HepG2 (cell line): ENCODE measurements around the gene WDR18. TPM values are rescaled to one million over a fixed set of nuclear protein-coding genes. Genes with fewer than 3 reads are reported as not detected.

Source experiments
- ELF4 ChIP-seq: sonication (generic); formaldehyde crosslinking; IDR thresholded peaks from 2 replicates; pipeline ENCODE4 v1.5.0; 2020; ENCODE audit warnings: missing genetic modification reagents, mild to moderate bottlenecking, moderate library complexity, borderline replicate concordance
- HMG20A ChIP-seq: IDR thresholded peaks from 2 replicates; pipeline ENCODE4 v1.6.1; 2016; ENCODE audit warnings: borderline replicate concordance
- HNF4G ChIP-seq, 2 experiments: sonication (generic) in 1 of 2; formaldehyde crosslinking in 1 of 2; IDR thresholded peaks; 2 replicates each; pipeline versions ENCODE4 v1.4.0 to v1.6.1; 2011 to 2020; ENCODE audit warnings: borderline replicate concordance in 2 of 2, low read depth in 2 of 2, mild to moderate bottlenecking in 2 of 2, low read length in 1 of 2, missing genetic modification reagents in 1 of 2, moderate library complexity in 1 of 2
- KDM4B ChIP-seq: sonication (generic); formaldehyde crosslinking; IDR thresholded peaks from 2 replicates; pipeline ENCODE4 v1.4.0; 2020; ENCODE audit warnings: missing genetic modification reagents
- MAFK ChIP-seq, 2 experiments: IDR thresholded peaks in 1 of 2; conservative IDR thresholded peaks in 1 of 2; 2 replicates each; pipeline ENCODE4 v1.6.1; 2011; ENCODE audit warnings: improper control_type of control experiment in 2 of 2, low read length in 2 of 2
- POLR2A ChIP-seq, 2 experiments: IDR thresholded peaks; 2 replicates each; pipeline ENCODE4 v1.6.1; 2011; ENCODE audit warnings: low read depth in 2 of 2, low read length in 2 of 2, mild to moderate bottlenecking in 1 of 2, moderate library complexity in 1 of 2; ENCODE audit not compliant: insufficient read depth in 1 of 2
- POLR2AphosphoS2 ChIP-seq: IDR thresholded peaks from 2 replicates; pipeline ENCODE4 v1.6.1; 2011; ENCODE audit warnings: low read depth, low read length, improper control_type of control experiment
- RFXAP ChIP-seq: sonication (generic); formaldehyde crosslinking; IDR thresholded peaks from 2 replicates; pipeline ENCODE4 v1.4.0; 2020; ENCODE audit warnings: missing genetic modification reagents, borderline replicate concordance
- ZFP36 ChIP-seq: fragments of 150-350 bp; IDR thresholded peaks from 2 replicates; pipeline ENCODE4 v1.6.1; 2018; ENCODE audit warnings: borderline replicate concordance, low read length, low read depth; ENCODE audit not compliant: partially characterized antibody
- ZNF282 ChIP-seq: fragments of 450-650 bp; IDR thresholded peaks from 2 replicates; pipeline ENCODE4 v1.6.1; 2018; ENCODE audit not compliant: partially characterized antibody
- ZNF383 ChIP-seq: sonication (generic); formaldehyde crosslinking; IDR thresholded peaks from 2 replicates; pipeline ENCODE4 v1.4.0; 2020; ENCODE audit warnings: missing genetic modification reagents, mild to moderate bottlenecking, borderline replicate concordance
- ZNF577 ChIP-seq: sonication (generic); formaldehyde crosslinking; IDR thresholded peaks from 2 replicates; pipeline ENCODE4 v1.4.0; 2020; ENCODE audit warnings: mild to moderate bottlenecking, low read depth, missing genetic modification reagents, borderline replicate concordance
- ZNF605 ChIP-seq: sonication (generic); formaldehyde crosslinking; IDR thresholded peaks from 2 replicates; pipeline ENCODE4 v1.8.0; 2022; ENCODE audit warnings: mild to moderate bottlenecking, missing genetic modification reagents
- ZNF674 ChIP-seq: sonication (generic); formaldehyde crosslinking; IDR thresholded peaks from 2 replicates; pipeline ENCODE4 v1.5.0; 2020; ENCODE audit warnings: low read depth, mild to moderate bottlenecking, missing genetic modification reagents
- ZNF781 ChIP-seq: sonication (generic); formaldehyde crosslinking; IDR thresholded peaks from 2 replicates; pipeline ENCODE4 v1.5.1; 2020; ENCODE audit warnings: borderline replicate concordance, mild to moderate bottlenecking, missing genetic modification reagents; ENCODE audit errors: not compliant biosample characterization
- polyA plus RNA-seq, 8 experiments: library from polyadenylated mRNA; depleted of rRNA in 3 of 8; stranded (reverse) in 7 of 8; unstranded in 1 of 8; fragments of >200 nt; fragmentation: Illumina TruSeq in 4 of 8; extraction: Trizol in 4 of 8; gene quantifications; 2 replicates each; pipeline versions ENCODE4 v1.2.1 to v1.2.3, GENCODE V29; 2011 to 2016; ENCODE audit warnings: low read depth in 4 of 8, missing spikeins in 1 of 8, mixed read lengths in 1 of 8; ENCODE audit not compliant: insufficient read depth in 1 of 8
- total RNA-seq, 5 experiments: library from RNA; depleted of rRNA; stranded (reverse); fragments of >200 nt; fragmentation: Illumina TruSeq; extraction: Trizol; gene quantifications; 2 replicates each; pipeline ENCODE4 v1.2.3, GENCODE V29; 2016; ENCODE audit warnings: low read depth in 1 of 5
- TF ChIP-seq, protein P1 (sequence below): sonication (generic); formaldehyde crosslinking; IDR thresholded peaks from 2 replicates; pipeline ENCODE4 v1.4.0; 2020; ENCODE audit warnings: missing genetic modification reagents; ENCODE audit errors: not compliant biosample characterization
- TF ChIP-seq, protein P2 (sequence below): IDR thresholded peaks from 2 replicates; pipeline ENCODE4 v1.6.1; 2016; ENCODE audit warnings: mild to moderate bottlenecking
- TF ChIP-seq, protein P3 (sequence below): sonication (generic); formaldehyde crosslinking; IDR thresholded peaks from 2 replicates; pipeline ENCODE4 v1.5.0; 2020; ENCODE audit warnings: missing genetic modification reagents
- TF ChIP-seq, protein P4 (sequence below): IDR thresholded peaks from 2 replicates; pipeline ENCODE4 v1.6.1; 2018; ENCODE audit warnings: missing genetic modification reagents
- TF ChIP-seq, protein P5 (sequence below): sonication (generic); formaldehyde crosslinking; IDR thresholded peaks from 2 replicates; pipeline ENCODE4 v1.4.0; 2020; ENCODE audit warnings: missing genetic modification reagents, mild to moderate bottlenecking, borderline replicate concordance

WDR18 gene
- total and polyA plus RNA-seq, 2 of the 13 experiments (the other 11 are each of a cell fraction or from before 2014, with no cell fraction given) = 36.4 to 47.6 TPM

DNA sequence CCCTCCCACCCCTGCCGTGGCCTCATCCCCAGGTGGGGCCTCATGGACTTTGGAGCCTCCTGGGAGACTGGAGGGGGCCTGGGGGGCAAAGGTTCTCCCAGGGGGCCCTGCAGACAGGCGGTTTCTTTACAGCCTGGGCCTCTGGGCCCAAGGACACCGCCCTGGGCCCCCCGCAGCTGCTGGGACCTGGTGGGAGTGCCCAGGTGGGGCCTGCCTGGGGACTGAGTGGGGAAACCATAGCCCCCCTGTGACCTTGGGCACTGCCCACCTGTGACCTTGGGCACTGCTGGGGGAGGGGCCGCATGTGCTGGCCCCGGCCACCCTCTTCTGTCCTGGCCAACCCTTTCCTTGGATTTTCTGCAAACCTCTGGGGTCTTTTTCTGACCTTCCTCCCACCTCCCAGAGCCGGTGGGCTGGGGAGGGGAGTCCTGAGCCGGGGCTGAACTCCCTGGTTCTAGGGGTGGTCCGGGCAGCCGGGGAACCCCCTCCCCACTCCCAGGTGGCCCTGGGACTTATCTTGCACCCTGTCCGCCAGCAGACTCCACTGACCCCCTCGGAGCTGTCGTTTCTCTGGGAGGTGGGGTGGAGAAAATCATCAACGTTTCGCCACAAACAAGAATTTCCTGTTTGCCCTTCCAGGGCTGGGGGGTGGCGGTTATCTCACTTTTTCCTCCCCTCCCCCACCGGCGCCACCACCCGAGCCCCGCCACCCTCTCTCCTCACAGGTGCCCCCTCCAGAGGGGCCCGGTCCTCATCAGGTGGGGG is 31.3 kb upstream of the WDR18 start (continued):
- TF ChIP-seq RFXAP = peak; percentile 84
- no peak for TF ChIP-seq ZNF383
- TF ChIP-seq ZNF605 (CRISPR knock-in tag) = peak; percentile 68; the same call in 1 of the 2 replicates
- TF ChIP-seq ZNF781 = peak; percentile 79
- TF ChIP-seq, protein P1, sequence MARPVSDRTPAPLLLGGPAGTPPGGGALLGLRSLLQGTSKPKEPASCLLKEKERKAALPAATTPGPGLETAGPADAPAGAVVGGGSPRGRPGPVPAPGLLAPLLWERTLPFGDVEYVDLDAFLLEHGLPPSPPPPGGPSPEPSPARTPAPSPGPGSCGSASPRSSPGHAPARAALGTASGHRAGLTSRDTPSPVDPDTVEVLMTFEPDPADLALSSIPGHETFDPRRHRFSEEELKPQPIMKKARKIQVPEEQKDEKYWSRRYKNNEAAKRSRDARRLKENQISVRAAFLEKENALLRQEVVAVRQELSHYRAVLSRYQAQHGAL (CRISPR knock-in tag) = no peak
- TF ChIP-seq, protein P2, sequence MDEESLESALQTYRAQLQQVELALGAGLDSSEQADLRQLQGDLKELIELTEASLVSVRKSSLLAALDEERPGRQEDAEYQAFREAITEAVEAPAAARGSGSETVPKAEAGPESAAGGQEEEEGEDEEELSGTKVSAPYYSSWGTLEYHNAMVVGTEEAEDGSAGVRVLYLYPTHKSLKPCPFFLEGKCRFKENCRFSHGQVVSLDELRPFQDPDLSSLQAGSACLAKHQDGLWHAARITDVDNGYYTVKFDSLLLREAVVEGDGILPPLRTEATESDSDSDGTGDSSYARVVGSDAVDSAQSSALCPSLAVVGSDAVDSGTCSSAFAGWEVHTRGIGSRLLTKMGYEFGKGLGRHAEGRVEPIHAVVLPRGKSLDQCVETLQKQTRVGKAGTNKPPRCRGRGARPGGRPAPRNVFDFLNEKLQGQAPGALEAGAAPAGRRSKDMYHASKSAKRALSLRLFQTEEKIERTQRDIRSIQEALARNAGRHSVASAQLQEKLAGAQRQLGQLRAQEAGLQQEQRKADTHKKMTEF (CRISPR knock-in tag) = peak; percentile 97
- no peak for TF ChIP-seq MAFK (conservative IDR thresholded peaks at IDR 0.05 in 1 of 2, IDR thresholded peaks at IDR 0.05 in 1 of 2; ENCODE audit: low read length in 2 of 2)
- peak; percentile 95 for TF ChIP-seq KDM4B (CRISPR knock-in tag)
- TF ChIP-seq POLR2AphosphoS2 = peak; percentile 57; the same call in 1 of the 2 replicates
- peak; percentile 37; the same call in 1 of the 2 replicates for TF ChIP-seq ELF4 (CRISPR knock-in tag)
- no peak for TF ChIP-seq ZNF674 (CRISPR knock-in tag)
- TF ChIP-seq HMG20A (CRISPR knock-in tag) = peak; percentile 85
- peak; percentile 55 to 59; a peak in 3 of 4 replicates for TF ChIP-seq POLR2A (IDR thresholded peaks at IDR 0.05; ENCODE audit: insufficient read depth in 1 of 2, low read depth in 2 of 2, low read length in 2 of 2)
- no peak for TF ChIP-seq ZFP36
- no peak for TF ChIP-seq ZNF282
- TF ChIP-seq, protein P3, sequence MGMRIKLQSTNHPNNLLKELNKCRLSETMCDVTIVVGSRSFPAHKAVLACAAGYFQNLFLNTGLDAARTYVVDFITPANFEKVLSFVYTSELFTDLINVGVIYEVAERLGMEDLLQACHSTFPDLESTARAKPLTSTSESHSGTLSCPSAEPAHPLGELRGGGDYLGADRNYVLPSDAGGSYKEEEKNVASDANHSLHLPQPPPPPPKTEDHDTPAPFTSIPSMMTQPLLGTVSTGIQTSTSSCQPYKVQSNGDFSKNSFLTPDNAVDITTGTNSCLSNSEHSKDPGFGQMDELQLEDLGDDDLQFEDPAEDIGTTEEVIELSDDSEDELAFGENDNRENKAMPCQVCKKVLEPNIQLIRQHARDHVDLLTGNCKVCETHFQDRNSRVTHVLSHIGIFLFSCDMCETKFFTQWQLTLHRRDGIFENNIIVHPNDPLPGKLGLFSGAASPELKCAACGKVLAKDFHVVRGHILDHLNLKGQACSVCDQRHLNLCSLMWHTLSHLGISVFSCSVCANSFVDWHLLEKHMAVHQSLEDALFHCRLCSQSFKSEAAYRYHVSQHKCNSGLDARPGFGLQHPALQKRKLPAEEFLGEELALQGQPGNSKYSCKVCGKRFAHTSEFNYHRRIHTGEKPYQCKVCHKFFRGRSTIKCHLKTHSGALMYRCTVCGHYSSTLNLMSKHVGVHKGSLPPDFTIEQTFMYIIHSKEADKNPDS = no peak
- peak; percentile 100 for TF ChIP-seq HNF4G (IDR thresholded peaks at IDR 0.05; ENCODE audit: borderline replicate concordance, low read depth, low read length)
- TF ChIP-seq HNF4G (CRISPR knock-in tag; IDR thresholded peaks at IDR 0.05; ENCODE audit: borderline replicate concordance, low read depth) = peak; percentile 100
- TF ChIP-seq ZNF577 (CRISPR knock-in tag) = no peak
- TF ChIP-seq, protein P4, sequence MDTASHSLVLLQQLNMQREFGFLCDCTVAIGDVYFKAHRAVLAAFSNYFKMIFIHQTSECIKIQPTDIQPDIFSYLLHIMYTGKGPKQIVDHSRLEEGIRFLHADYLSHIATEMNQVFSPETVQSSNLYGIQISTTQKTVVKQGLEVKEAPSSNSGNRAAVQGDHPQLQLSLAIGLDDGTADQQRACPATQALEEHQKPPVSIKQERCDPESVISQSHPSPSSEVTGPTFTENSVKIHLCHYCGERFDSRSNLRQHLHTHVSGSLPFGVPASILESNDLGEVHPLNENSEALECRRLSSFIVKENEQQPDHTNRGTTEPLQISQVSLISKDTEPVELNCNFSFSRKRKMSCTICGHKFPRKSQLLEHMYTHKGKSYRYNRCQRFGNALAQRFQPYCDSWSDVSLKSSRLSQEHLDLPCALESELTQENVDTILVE (CRISPR knock-in tag) = peak; percentile 76
- TF ChIP-seq, protein P5, sequence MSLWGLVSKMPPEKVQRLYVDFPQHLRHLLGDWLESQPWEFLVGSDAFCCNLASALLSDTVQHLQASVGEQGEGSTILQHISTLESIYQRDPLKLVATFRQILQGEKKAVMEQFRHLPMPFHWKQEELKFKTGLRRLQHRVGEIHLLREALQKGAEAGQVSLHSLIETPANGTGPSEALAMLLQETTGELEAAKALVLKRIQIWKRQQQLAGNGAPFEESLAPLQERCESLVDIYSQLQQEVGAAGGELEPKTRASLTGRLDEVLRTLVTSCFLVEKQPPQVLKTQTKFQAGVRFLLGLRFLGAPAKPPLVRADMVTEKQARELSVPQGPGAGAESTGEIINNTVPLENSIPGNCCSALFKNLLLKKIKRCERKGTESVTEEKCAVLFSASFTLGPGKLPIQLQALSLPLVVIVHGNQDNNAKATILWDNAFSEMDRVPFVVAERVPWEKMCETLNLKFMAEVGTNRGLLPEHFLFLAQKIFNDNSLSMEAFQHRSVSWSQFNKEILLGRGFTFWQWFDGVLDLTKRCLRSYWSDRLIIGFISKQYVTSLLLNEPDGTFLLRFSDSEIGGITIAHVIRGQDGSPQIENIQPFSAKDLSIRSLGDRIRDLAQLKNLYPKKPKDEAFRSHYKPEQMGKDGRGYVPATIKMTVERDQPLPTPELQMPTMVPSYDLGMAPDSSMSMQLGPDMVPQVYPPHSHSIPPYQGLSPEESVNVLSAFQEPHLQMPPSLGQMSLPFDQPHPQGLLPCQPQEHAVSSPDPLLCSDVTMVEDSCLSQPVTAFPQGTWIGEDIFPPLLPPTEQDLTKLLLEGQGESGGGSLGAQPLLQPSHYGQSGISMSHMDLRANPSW (CRISPR knock-in tag) = peak; percentile 98
